ENCODE data around the gene RIC3.

Gene RIC3, protein sequence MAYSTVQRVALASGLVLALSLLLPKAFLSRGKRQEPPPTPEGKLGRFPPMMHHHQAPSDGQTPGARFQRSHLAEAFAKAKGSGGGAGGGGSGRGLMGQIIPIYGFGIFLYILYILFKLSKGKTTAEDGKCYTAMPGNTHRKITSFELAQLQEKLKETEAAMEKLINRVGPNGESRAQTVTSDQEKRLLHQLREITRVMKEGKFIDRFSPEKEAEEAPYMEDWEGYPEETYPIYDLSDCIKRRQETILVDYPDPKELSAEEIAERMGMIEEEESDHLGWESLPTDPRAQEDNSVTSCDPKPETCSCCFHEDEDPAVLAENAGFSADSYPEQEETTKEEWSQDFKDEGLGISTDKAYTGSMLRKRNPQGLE

DNA sequence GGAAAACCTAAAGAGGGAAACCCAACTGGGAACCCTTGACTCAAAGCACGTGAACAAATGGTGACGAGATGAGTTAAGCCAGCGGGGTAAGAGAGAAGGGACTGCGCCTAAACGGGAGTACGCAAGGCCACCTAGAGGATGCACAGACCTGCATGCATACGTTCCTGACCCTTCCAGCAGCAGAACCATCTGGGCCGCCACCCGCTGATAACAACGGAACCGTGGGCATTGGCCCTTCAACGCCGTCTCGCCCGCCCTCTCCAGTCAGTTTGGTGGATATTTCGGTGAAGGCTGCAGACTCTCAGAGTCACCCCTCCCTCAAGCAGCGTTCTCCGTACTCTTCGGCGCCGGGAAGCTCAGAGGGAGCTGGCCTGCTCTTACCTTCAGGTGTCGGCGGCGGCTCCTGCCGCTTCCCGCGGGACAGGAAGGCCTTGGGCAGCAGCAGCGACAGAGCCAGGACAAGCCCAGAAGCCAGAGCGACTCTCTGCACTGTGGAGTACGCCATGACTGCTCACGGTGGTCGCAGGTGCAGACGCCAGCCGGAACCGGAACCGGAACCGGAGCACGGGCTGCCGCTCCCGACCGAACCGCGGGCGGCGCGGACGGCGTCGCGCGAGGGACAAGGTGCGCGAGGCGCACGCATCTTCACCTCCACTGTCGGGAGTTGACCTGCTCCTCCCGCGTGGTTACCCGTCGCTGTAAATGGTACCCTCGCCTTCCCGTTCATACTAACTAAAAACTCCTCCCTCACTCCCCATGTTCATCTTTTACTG, at the start of gene RIC3:
RIC3 (minus strand) TSS at position 541 of the 773 bp plus-strand sequence; CDS start at position 505, 36 bp downstream.
- FAIRE-seq, result no peak

DNA sequence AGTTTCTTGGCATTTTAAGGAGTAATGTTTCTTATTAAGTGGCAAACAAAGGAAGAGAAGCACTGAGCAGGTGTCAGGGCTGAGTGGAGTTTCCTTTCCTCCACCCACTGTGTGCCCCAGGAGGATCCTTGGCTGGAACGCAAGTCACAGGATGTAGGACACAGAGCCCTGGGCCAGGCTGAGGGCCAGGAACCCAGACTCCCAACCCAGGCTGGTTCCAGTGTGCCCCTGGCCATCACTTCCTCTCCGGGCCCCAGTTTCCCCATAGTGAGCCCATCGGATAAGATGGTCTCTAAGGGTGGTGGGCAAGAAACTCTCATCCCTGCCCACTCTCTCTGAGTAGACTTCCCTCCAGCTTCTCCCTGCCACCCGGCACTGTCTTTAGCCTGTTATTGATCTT, 49.6 kb upstream of the RIC3 start:
- no peak for FAIRE-seq

DNA sequence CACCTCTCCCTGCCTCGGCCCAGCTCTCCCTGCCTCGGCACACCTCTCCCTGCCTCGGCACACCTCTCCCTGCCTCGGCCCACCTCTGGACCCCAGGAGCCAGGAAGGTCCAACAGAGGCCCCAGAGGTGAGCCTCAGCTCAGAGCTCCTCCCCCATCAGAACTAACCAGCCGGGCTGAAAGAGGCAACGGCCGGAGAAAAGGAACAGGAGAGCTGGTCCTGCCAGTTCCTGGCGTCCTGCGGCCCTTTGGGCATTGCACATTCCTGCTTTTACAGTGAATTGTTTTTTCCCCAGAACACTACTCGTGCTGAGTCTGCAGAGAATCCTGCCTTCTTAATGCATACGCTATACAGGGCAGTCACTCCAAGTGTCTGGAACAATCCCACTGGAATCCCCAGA, 49.1 kb upstream of the RIC3 start:
- no peak for FAIRE-seq

DNA sequence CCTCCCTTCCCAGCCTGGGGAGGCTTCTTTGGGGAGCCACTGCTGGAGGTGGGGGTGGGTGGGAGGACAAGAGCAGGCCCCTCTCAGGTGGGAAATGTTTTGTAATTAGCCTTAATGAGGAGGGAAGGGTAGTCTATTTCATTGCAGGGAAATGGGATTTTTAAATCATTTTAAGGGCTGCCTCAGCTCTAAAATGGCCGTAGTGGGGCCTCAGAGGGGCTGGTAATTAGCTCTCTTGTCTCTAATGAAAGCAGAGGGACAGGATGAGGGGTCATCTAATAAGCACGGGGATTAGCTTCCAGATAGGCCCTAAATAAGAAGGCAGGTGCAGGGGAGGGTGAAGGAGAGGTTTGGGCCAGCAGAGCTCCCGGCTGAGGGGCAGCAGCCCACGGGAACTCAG, 48.3 kb upstream of the RIC3 start:
- no peak for FAIRE-seq

DNA sequence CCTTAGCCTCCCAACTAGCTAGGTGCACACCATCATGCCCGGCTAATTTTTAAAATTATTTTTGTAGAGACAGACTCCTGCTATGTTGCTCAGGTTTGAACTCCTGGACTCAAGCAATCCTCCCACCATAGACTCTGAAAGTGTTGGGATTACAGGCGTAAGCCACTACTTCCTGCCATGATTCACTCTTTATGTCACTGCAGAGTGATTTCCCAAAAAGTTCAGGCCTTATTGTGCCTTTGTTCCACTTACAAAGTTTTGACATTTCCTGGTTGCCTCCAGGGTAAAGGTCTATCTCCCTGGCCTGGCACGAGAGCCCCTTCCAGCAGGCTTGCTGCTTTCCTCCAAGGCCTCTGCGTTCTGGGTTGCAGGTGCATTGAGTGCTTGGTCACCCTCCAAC, 44.6 kb upstream of the RIC3 start:
- FAIRE-seq, result no peak

DNA sequence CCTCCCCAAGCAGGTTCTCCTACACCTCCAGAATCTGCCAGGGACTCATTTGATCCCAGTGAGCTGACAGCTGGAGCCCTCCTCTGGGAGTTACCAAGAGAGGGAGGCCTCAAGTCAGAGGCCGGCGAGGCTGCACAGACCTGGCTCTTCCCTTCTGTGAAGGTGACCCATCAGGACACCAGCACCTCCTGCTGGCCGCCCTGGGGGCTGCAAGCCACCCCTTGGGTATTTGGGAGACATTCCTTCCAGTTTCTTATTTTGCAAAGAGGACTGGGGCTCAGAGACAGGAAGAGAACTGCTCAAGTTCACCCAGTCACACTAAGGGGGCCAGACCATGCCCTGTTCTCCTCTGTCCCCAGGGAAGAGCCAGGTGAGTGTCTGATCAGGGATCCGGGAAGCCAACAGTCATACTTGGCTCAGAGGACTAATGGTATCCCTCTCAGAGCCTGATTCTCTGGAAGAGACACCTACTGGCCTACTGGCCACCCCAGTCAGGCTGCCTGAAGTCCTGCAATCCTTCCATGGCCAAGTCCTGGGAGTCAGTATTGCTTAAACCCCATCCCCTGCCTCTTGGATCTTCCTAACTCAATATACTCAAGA, 40.5 kb upstream of the RIC3 start:
- no peak for FAIRE-seq

DNA sequence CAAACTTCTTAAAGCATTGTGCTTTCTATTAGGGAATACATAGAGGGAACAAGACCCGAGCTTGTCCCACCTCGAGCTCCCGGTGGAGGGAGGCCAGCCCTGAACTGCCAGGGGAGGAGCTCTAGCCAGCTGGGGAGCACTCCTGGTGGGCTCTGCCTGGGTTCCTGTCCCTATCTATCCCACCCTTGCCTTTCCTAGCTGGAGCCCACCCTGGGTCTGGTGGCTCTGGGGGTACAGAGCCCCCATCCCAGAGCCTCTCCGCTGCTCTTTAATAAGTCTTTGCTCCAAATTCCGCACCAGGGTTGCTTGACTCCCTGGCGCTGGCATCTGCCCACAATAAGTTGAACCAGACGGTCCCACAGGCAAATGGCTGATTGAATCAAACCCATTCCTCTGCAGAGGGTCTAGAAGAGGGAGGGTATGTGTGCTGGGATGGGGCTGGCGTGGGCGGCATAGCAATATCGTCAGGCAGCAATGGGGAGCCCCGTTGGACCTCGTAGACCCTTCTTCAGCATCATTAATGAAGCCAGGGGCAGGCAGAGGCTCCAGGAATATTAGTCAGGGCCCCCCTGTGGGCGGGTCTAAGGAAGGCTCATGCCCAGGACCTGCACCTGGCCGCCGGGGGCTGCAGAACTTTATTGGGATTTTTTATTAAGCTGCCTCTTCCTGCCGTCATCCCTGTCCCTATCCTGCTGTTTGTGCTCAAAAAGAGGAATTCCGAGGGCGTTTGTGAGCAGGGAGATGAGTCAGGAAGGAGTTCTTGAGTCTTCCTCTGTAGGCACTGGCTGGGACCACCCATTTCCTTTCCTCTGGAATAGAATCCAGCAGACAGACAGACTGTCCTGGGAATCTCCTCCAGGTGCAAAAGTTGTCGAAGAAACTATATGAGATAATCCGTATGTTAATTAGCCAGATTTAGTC, 38.5 kb upstream of the RIC3 start:
- FAIRE-seq, result no peak

DNA sequence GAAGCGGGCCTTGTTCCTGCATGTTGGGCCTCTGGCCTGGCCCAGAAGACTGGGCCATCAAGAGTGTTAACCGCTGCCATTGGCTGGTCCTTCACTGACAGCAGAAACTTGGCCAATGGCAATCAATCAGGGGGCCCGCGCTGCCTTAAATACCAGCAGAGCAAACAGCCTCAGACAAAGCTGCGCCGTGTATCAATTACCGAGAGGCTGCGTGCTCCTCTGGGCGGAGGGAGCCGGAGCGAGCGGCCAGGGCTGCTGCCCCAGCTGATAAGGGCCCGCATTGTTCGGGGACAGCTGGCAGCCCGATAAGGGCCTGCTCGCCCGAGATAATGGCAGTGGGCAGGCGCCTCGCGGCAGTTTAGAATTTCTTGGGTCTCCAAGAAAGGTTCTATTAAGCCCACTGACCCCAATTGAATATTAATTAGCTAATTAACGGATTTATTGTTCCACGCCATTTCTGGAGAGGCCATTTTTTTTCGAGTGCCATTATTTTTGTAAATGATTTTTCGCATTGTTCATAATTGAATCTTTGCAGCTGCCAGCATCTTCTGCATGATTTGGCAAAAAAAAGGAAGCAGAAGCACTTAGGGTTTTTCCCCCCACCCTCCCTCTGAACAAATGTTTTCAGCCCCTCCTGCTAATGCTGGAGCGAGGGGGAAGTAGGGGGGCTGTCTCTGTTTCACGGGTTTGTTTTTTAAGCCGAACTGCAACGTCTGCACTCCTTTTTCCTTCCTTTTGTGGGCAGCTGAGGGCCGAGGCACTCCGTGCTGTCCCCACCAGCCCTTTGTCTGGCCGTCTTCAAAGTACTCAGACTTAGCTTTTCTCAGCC, 37.6 kb upstream of the RIC3 start:
- no peak for FAIRE-seq

DNA sequence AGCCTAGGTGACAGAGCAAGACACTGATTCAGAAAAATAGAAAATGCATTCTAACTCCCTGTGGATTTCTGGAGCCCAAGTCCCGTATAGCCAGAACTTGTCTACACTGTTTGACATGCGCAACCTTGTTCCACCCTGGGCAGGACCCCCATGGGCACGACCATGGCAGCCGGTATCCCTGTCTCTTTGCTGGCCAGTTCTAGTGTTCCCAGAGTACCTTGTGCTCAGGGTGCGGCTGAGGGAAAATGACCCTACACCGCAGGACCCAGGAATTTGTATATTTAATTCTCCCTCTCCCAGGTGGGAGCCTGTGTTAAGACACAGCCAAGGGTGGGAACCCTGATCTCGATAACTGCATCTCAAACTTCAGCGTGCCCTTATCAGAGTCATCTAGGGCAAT, 36.7 kb upstream of the RIC3 start:
- FAIRE-seq, result no peak

DNA sequence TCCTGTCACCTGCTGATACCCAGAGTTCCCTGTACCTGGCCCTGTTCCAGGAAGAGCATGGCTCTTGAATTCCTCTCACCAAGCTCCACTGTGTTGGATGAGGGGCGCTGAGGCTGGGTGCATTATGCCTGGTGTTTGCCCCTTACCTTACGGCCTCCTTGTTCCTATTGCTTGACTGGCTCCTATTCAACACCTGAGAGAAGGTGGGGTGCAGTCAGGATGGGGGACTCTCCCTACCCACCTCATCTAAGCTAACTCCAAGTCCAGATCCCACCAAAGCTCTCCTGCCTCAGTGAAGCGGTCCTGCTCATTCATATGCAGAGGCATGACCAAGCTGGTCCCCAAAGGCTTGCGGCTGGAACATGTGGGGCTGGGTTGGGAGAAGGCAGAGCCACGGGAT, 35.8 kb upstream of the RIC3 start:
- no peak for FAIRE-seq

DNA sequence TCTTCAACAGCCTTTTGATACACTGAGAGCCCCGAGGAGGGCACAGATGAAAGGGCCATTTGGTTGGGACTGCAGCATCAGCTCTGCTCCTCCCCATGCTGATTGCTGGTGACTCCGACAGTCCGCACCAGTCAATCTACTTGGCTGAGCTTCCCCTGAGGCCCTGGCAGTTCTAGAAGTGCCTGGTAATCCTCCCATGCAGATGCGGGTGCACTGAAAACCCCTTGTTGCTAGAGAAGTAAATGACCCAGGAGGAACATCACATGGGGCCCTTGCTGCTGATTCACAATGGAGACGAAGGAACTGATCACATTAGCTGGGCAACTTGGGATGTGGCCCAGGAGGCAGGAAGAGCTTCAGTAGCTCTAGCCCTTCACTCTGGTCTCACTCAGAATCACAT, 35.2 kb upstream of the RIC3 start:
- FAIRE-seq, result no peak

DNA sequence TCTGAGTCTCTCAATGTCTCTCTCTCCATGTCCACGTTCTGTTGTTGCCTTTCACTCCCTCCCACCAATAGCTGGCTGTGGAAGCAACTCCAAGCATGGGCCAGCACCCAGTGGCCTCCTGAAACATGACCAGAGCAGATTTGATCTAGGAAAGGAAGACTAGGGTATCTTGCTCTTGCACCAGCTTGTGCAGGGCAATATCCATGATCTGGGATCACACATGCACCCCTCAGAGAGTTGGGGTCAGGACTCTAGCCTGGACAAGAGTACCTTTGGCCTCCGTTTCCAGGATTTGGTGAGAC, 34.5 kb upstream of the RIC3 start:
- no peak for FAIRE-seq

DNA sequence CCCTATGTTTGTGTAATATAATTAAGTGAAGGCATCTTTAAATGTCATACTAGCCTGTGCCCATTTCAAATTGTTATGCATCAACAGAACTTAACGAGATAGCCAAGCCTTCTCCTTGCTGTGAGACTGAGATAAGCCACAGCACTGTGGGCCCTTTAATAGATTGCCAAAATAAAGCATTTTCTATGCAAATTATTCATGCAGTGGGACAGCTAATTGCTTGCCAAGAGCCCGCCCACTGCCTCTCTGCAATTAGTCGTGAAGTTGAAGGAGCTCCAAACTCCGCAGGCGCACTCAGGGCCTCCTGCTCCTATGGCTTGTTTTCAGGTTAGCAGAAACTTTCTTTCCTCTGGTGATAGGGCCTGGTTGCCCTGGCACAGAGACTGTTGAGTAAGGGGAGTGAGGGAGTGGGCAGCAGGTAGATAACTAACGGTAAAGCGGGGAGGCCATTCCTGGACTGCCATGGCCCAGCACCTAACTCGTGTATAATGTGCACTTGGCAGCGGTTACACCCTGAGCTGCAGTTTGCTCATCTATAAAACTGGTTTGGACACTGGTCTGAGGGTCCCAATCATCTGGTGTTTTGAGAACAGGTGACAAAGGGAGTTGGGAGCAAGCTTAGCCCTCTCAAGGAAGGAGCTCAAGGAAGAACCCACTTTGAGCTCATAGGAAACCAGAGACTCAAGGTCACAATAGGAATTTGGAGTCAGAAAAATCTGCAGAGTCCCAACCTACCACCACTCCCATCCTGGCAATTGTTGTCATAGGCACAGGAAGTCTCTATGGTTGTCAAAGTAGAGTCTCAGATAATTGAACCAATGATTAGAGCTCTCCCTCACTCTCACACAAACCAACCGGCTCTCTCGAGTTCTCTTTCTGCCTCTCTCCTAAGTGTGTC, 33.9 kb upstream of the RIC3 start:
- no peak for FAIRE-seq

DNA sequence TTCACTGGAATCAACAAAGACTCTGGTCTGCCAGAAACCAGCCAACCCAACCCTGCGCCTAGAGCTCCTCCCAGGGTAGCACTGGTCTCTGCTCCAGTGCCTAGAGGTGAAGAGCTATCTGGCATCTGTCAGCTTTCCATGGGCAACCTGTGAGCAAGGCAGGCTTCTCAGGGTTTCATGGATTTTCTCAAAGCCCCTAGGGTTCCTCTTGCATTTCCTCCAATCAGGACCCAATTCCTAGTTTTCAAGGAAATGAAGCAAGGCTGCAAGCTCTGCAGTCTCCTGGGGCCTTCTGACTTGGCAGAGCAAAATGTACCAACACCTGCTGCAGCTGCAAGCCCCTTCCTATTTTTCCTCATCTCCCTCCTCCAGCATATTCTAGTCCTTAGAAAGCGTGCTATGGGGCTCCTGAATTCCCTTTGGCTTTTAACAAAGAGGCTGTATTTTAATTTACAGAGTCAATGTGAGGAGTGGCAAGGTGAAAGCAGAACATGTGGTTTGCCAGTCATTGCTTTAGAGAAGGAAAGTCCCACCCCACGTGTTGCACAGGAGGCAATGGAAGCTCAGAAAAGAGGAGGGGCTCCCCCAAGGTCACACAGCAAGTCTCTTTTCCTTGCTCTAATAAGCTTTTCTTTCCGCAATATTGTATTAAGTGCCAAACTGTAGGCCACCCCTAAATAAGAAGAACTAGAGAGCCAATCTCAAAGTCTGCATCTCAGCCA, 33.0 kb upstream of the RIC3 start:
- FAIRE-seq, result no peak

DNA sequence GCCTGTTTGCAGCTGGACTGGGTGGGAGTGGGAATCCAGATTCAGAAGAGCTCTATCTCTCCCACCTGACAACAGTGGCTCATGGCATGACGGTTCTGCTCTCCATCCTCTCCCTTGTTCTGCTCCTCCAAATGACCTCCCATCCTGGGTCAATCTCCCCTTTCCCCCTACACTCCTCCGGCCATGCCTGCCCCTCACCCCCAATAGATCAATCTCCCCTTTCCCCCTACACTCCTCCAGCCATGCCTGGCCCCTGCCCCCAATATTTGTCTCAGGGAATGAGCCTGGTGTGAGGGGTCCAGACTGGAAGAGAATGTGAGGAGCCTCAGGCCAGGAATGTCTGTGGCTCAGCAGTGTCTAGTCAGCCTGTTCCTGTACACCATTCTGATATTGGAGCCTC, 30.9 kb upstream of the RIC3 start:
- FAIRE-seq, result no peak

DNA sequence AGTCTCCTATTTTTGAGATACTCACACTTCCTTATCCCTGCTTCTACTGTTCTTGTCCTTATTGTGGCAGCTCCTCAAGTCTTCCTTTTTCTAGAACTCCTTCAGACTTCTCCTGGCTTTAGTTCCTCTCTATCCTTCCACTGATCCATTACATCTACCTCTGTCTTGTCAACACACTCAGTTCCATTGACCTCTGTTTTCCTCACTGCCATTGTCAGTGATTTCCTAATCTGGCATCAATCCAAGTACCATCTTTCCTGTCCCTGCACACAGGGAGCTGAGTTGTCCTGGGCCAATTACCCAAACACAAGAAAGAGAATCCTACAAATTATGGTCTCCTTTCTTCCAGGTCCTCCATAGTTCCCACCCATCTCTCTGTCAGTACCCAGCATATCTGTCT, 27.9 kb upstream of the RIC3 start:
- FAIRE-seq, result no peak

DNA sequence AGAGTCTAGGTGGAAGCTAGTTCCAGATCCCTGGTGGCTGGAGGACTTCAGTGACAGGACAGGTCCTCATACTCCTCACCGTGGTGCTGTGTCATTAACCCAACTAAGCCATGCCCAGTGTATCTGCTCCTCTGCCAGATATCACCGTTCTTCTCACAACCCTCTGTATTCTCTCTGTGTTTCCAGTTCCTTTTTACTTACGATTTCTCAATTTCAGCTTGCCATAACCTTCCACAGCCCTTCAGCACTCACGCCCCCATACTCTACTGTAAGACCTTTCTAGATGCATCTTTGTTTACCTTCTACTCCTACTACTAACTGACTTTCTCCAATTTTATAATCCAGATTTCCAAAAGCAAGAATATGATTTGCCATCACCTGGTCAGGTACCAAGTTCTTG, 26.1 kb upstream of the RIC3 start:
- FAIRE-seq, result no peak

DNA sequence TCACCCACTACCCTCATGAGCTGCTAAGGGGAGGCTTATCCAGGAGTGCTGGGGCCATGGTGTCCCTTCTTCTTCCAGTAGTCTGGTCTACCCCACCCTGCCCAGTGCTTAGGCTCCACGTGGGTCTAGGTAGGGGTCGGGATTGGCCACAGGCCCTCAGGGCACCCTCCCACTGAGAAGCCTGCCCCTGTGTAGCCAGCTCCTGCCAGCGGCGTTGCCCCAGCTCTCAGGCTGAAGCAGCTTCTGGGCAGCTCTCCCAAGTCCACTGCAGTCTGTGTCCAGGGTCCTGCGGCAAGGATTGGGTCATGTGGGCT, 24.0 kb upstream of the RIC3 start:
- no peak for FAIRE-seq

DNA sequence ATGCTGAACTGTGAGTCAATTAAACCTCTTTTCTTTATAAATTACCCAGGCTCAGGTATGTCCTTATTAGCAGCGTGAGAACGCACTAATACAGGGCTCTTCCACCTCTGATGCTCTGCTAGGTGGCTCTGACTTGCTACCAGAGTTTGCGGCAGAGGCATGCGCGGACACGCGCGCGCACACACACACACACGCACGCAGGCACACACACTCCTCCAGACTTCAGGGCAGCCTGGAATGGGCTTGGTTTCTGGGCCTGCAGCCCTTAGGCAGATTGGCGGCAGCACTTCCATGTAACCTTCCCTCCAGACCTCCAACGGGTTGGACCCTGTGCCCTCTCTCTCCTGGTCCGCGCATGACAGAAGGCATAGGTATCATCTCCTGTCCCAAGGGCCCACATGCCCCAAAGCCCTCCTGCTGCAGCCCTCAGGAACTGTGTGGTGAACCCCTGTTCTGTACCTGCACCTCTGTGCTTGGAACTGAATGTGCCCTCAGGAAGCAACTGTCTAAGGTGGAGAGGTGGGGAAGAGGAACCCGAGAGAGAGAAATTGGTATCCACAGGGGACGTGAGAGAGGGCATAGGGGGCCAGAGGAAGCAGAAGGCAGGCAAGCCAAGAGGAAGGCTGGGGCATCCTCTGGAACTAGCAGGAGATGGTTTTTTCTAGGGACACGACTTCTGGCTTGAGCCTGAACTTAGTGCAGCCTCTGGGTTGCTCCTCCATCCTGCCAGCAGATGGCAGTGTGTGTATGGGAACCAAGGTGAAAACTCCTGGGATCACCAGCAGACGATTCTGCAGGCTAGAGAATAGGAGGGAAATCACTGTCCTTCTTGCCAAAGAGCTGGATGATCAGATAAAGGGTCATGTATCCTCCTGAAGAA, 23.4 kb upstream of the RIC3 start:
- no peak for FAIRE-seq

DNA sequence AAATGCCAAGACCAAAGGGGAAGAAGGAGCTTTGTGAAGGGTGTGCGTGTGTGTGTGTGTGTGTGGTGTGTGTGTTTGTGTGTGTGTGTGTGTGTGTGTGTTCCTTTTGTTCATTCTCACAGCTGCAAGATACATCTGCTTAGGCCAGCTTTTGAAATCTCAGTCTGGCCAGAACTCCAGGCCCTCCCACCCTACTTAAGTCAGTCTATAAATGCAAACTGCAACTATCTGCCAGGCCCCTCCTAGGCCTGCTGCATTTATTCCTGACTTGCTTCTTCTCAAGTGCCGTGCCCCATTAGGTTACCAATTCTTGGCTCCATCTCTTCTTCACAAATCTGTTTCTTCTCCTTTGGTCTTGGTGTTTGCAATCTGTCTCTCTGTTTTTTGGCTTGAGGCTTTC, 21.6 kb upstream of the RIC3 start:
- no peak for FAIRE-seq
